Brain microvascular endothelial cell (primary cell): ENCODE results near the gene ANK2.

Source experiments
- DNase-seq: peaks from one replicate; pipeline ENCODE4 v3.0.0-alpha.2; 2020
- H3K27ac ChIP-seq: fragments of 250-450 bp; sonication (Bioruptor Pico); 2 replicates; pipeline ENCODE4 v1.5.1; 2020; ENCODE audit warnings: mild to moderate bottlenecking, moderate library complexity
- H3K27me3 ChIP-seq: fragments of 250-450 bp; sonication (Bioruptor Pico); replicated peaks from 2 replicates; pipeline ENCODE4 v1.5.1; 2020; ENCODE audit warnings: mild to moderate bottlenecking
- H3K36me3 ChIP-seq: fragments of 250-450 bp; sonication (Bioruptor Pico); replicated peaks from 2 replicates; pipeline ENCODE4 v1.5.1; 2020; ENCODE audit warnings: mild to moderate bottlenecking
- H3K4me3 ChIP-seq: 2 replicates; pipeline ENCODE4 v1.5.1; 2011; ENCODE audit warnings: low read depth, mild to moderate bottlenecking, control low read depth, low read length, moderate library complexity
- in situ Hi-C: cut with HindIII; loops from 2 replicates; pipeline ENCODE4 v1.10.0; 2017; ENCODE audit warnings: low sequenced_read_pairs, low pct_ligation_motif_present
- TF ChIP-seq, protein P1 (sequence below): IDR thresholded peaks from 2 replicates; pipeline ENCODE4 v1.5.1; 2011; ENCODE audit warnings: low read depth, mild to moderate bottlenecking, moderate library complexity, low read length, control low read depth, inconsistent platforms; ENCODE audit errors: missing control alignments

The ANK2 gene

DNA sequence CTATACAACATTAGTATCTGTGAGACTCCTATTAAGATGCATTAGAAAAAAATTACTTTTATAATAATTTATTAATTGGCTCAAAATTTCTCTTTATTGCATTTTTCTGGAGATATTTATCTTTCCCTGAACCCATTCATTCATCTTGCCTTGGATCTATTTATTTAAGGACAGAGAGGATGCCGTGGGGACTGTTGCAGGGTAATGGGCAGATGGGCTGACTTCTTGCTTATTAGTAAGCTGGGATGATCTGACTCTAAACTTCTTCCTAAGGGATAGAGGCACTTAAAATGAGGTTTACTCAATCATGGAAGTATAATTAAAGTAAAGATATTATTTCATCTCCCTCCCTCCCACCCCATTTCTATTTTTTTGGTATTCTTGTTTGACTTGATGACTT lies 18.2 kb upstream of the ANK2 start:
- DNase-seq, result no peak
- no peaks in the 10 kb centered on the region for H3K27me3 ChIP-seq
- in situ Hi-C loops, result no loop called here
- no peaks in the 10 kb centered on the region for H3K36me3 ChIP-seq
- TF ChIP-seq, protein P1, sequence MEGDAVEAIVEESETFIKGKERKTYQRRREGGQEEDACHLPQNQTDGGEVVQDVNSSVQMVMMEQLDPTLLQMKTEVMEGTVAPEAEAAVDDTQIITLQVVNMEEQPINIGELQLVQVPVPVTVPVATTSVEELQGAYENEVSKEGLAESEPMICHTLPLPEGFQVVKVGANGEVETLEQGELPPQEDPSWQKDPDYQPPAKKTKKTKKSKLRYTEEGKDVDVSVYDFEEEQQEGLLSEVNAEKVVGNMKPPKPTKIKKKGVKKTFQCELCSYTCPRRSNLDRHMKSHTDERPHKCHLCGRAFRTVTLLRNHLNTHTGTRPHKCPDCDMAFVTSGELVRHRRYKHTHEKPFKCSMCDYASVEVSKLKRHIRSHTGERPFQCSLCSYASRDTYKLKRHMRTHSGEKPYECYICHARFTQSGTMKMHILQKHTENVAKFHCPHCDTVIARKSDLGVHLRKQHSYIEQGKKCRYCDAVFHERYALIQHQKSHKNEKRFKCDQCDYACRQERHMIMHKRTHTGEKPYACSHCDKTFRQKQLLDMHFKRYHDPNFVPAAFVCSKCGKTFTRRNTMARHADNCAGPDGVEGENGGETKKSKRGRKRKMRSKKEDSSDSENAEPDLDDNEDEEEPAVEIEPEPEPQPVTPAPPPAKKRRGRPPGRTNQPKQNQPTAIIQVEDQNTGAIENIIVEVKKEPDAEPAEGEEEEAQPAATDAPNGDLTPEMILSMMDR, result no peak
- H3K27ac ChIP-seq, result no peak overlapping the region
- no peak overlapping the region for H3K4me3 ChIP-seq

DNA sequence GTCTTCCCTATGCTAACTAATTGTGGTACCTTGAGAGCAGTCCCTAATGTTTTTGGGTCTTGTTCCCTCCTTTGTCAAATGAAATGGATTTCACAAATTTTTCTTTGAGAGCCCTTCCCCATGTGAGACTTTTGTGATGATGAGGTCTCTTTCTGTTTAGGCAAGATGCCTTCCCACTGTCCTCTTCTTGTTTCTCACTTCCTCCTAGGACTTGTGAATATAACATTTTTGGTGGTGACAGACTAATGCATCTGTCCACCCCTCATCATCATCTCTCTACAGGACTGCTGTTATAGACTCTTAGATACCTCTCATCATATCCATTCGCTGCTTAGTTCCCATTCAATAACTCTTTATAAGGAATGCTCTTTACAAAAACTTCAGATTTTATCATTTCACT lies 8.7 kb upstream of the ANK2 start:
- no peak overlapping the region for H3K27ac ChIP-seq
- in situ Hi-C loops, result no loop called here
- H3K4me3 ChIP-seq, result no peak overlapping the region
- H3K36me3 ChIP-seq, result no peaks in the 10 kb centered on the region
- H3K27me3 ChIP-seq, result no peaks in the 10 kb centered on the region
- DNase-seq, result no peak
- TF ChIP-seq, protein P1, result no peak

DNA sequence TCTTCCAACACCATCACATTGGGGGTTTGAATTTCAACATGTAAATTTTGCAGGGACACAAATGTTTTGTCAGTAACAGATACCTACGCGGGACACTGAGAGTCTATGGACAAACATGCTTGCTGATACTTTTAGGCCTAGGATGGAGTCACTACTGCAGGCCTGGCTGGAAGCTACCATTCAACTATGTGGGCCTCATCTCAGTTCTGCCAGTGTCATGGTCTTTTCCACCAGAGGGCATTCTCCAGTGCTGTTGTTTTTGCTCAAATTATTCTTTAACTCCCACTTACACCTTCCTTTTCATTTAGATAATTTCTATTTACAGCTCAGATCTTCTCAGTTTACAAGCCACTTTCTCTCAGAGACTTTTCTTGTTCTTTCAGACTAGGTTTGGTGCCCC lies 7.0 kb upstream of the ANK2 start:
- in situ Hi-C loops, result no loop called here
- Histone ChIP-seq H3K27me3 (no peaks in the 10 kb centered on the region), H3K36me3 (no peaks in the 10 kb centered on the region), H3K4me3 (no peak overlapping the region), H3K27ac (no peak overlapping the region)
- no peak for DNase-seq
- TF ChIP-seq, protein P1, result no peak

DNA sequence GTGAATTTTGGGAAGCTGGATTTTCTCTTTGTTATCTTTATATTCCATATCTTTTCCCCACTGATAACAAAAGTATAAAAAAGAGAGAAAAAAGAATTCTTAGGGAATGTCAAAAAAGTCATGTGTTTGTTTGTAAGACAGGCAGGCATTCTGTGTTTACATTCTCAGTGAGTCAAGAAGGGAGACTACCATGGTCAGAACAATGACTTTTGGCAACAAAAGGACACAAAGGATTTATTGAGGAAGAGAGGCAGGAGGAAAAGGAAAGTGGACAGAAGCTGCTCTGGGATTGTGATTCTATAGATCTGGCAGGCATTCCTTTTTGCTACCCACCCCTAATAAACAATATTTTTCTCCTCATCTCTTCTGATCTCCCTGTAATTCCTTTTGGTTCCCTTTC lies 5.9 kb upstream of the ANK2 start:
- Histone ChIP-seq H3K27me3 (no peaks in the 10 kb centered on the region), H3K4me3 (no peak overlapping the region), H3K27ac (no peak overlapping the region), H3K36me3 (no peaks in the 10 kb centered on the region)
- no peak for DNase-seq
- in situ Hi-C loops, result no loop called here
- TF ChIP-seq, protein P1, result no peak

DNA sequence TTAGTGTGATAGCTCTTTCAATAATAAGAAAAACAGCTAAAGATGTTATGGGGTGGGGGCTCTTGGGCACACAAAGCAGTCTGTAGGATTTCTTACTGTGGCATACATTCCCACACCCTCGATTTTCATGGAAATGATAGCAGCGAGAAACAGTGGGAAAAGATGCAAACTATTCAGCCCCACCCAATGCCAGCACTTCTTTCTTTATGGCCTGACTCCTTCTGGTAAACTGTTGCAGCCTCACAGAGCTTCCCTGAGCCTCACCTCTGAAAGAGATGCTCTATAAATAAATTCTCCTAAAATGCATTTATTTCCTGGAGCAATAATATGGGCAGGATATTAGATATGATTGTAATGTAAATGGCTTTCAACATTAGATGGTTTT lies 910 bp downstream of the ANK2 start:
- in situ Hi-C loops, result no loop called here
- no peak for DNase-seq

DNA sequence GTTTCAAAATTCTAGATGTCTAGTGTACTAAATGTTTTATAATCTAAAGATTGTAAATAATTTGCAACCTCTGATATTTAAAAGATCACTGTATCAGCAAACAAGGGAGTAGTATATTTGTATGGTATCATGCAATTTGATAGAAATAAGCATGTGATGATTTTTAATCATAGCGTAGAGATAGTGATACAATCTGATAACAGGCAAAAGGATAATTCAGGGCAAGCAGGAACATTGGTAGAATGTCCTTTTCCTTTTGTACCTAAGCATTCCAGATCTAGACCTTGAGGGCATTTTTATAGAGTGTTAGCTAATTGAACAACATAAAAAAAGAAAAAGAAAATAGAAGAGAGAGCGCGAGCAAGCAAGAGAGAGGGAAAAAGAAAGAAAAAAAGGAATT lies 1.4 kb downstream of the ANK2 start:
- TF ChIP-seq, protein P1, result no peak
- in situ Hi-C loops, result no loop called here
- DNase-seq, result no peak
- Histone ChIP-seq H3K27me3 (no peaks in the 10 kb centered on the region), H3K4me3 (no peak overlapping the region), H3K27ac (no peak overlapping the region), H3K36me3 (no peaks in the 10 kb centered on the region)

More for the DNA sequence above, 910 bp downstream of the ANK2 start:
- Histone ChIP-seq H3K36me3 (no peaks in the 10 kb centered on the region), H3K27me3 (no peaks in the 10 kb centered on the region), H3K27ac (no peak overlapping the region), H3K4me3 (no peak overlapping the region)
- TF ChIP-seq, protein P1, result no peak
